A549 (cell line): ENCODE data around the gene CTIF. TPM values are rescaled to one million over a fixed set of nuclear protein-coding genes. Genes with fewer than 3 reads are reported as not detected.

Experiments used
- ATAC-seq, 2 experiments: fragments of 200-7000 bp in 1 of 2; fragments of >200 bp in 1 of 2; cut with Nextera tagmentation in 1 of 2; cut with Tn5 transposase in 1 of 2; 3 replicates each; pipeline versions ENCODE4 v1.8.0 to v1.9.1; 2018 to 2020; ENCODE audit warnings: mild to moderate bottlenecking in 1 of 2, moderate library complexity in 1 of 2
- CTCF ChIA-PET: fragments of 300-600 bp; sonication (Branson Sonifier 250); formaldehyde crosslinking; extraction: SDS; loops from one replicate; lab custom pipeline; 2021; ENCODE audit warnings: antibody characterized with exemption, inconsistent platforms; lab: Yijun Ruan, JAX
- POLR2A ChIA-PET: fragments of 350-600 bp; formaldehyde crosslinking; extraction: SDS; loops from one replicate; lab custom pipeline; 2021; ENCODE audit warnings: antibody characterized with exemption, inconsistent platforms; lab: Yijun Ruan, JAX
- DNase-seq, 2 experiments: peaks; one replicate each; pipeline versions ENCODE4 v3.0.0 to v3.0.0-alpha.2; 2011 to 2016; ENCODE audit warnings: low read depth in 1 of 2, low spot score in 1 of 2
- FAIRE-seq: peaks from 2 replicates; lab custom pipeline; 2011; peaks lifted over from hg19 to GRCh38; lab: Jason Lieb, UNC
- H3K27ac ChIP-seq, 2 experiments: fragments of >200 bp; sonication (Bioruptor Twin); formaldehyde crosslinking; 3 replicates each; pipeline ENCODE4 v1.5.1; 2016 to 2017
- H3K4me1 ChIP-seq: fragments of >200 bp; sonication (Bioruptor Twin); formaldehyde crosslinking; 3 replicates; pipeline ENCODE4 v1.6.1; 2016
- H3K4me2 ChIP-seq: fragments of >200 bp; sonication (Bioruptor Twin); formaldehyde crosslinking; 3 replicates; pipeline ENCODE4 v1.6.1; 2016
- H3K4me3 ChIP-seq: fragments of >200 bp; sonication (Bioruptor Twin); formaldehyde crosslinking; 3 replicates; pipeline ENCODE4 v1.5.1; 2016
- H3K9me3 ChIP-seq: fragments of >200 bp; sonication (Bioruptor Twin); formaldehyde crosslinking; 3 replicates; pipeline ENCODE4 v1.6.1; 2016
- BHLHE40 ChIP-seq: IDR thresholded peaks from 2 replicates; pipeline ENCODE4 v1.6.1; 2012; ENCODE audit warnings: low read depth, low read length, inconsistent platforms
- CEBPB ChIP-seq, 2 experiments: fragments of >200 bp in 1 of 2; sonication (Bioruptor Twin) in 1 of 2; formaldehyde crosslinking in 1 of 2; IDR thresholded peaks; 2 replicates each; pipeline ENCODE4 v1.6.1; 2012 to 2016
- EP300 ChIP-seq, 2 experiments: fragments of >200 bp; sonication (Bioruptor Twin); formaldehyde crosslinking; IDR thresholded peaks; 2 replicates in 1 of 2; 3 replicates in 1 of 2; pipeline ENCODE4 v1.6.1; 2016 to 2017
- ESRRA ChIP-seq: fragments of 150-350 bp; IDR thresholded peaks from 2 replicates; pipeline ENCODE4 v1.6.1; 2014; ENCODE audit warnings: mild to moderate bottlenecking, low read length, borderline replicate concordance
- HDAC2 ChIP-seq: fragments of 200-600 bp; sonication (generic); IDR thresholded peaks from 2 replicates; pipeline ENCODE4 v1.6.1; 2016
- HEYL ChIP-seq: fragments of 250-450 bp; sonication (Bioruptor Pico); IDR thresholded peaks from 2 replicates; pipeline ENCODE4 v1.8.0; 2021; ENCODE audit warnings: mild to moderate bottlenecking, moderate library complexity
- HOXA7 ChIP-seq: fragments of 250-450 bp; sonication (Bioruptor Pico); IDR thresholded peaks from 2 replicates; pipeline ENCODE4 v1.5.0; 2020; ENCODE audit warnings: mild to moderate bottlenecking, moderate library complexity
- MAZ ChIP-seq: fragments of 150-350 bp; IDR thresholded peaks from 2 replicates; pipeline ENCODE4 v1.6.1; 2014; ENCODE audit warnings: antibody characterized with exemption, low read depth, low read length, borderline replicate concordance
- MYC ChIP-seq: IDR thresholded peaks from 2 replicates; pipeline ENCODE4 v1.6.1; 2012; ENCODE audit warnings: mild to moderate bottlenecking, inconsistent platforms, low read length, improper control_type of control experiment, borderline replicate concordance
- NFE2L2 ChIP-seq: fragments of 150-350 bp; conservative IDR thresholded peaks from 2 replicates; pipeline ENCODE4 v1.6.1; 2014; ENCODE audit warnings: low read length
- NPAS2 ChIP-seq: fragments of 250-450 bp; sonication (Bioruptor Pico); IDR thresholded peaks from 2 replicates; pipeline ENCODE4 v1.8.0; 2022; ENCODE audit warnings: mild to moderate bottlenecking, moderate library complexity, borderline replicate concordance
- NR3C1 ChIP-seq: fragments of >200 bp; sonication (Bioruptor Twin); formaldehyde crosslinking; IDR thresholded peaks from 3 replicates; pipeline ENCODE4 v1.6.1; 2017
- POLR2AphosphoS2 ChIP-seq: conservative IDR thresholded peaks from 2 replicates; pipeline ENCODE4 v1.6.1; 2012; ENCODE audit warnings: low read length, improper control_type of control experiment, inconsistent platforms
- RCOR1 ChIP-seq: fragments of 150-350 bp; IDR thresholded peaks from 2 replicates; pipeline ENCODE4 v1.6.1; 2014; ENCODE audit warnings: antibody characterized with exemption, low read length, low read depth
- RNF2 ChIP-seq: fragments of 200-600 bp; sonication (generic); IDR thresholded peaks from 2 replicates; pipeline ENCODE4 v1.6.1; 2016; ENCODE audit warnings: low read depth, mild to moderate bottlenecking, antibody characterized with exemption, moderate library complexity, borderline replicate concordance
- TP53 ChIP-seq: fragments of 250-450 bp; sonication (Bioruptor Pico); IDR thresholded peaks from 2 replicates; pipeline ENCODE4 v1.5.0; 2021; ENCODE audit warnings: mild to moderate bottlenecking, moderate library complexity
- ZSCAN20 ChIP-seq: fragments of 250-450 bp; sonication (Bioruptor Pico); IDR thresholded peaks from 2 replicates; pipeline ENCODE4 v1.8.0; 2022; ENCODE audit warnings: mild to moderate bottlenecking, moderate library complexity
- WGBS: methylation state at CpG from one replicate; pipeline ENCODE4 v1.1.6; 2017; ENCODE audit errors: missing lambda C conversion rate; 5-methylcytosine and 5-hydroxymethylcytosine counted together
- polyA plus RNA-seq, 4 experiments: library from polyadenylated mRNA; depleted of rRNA in 3 of 4; stranded (reverse); fragments of >200 nt; fragmentation: RNase III in 1 of 4; extraction: RNeasy Plus Mini Kit Qiagen cat#74134 plus additional on column Dnase treatment in 1 of 4; gene quantifications; 2 replicates in 3 of 4; 3 replicates in 1 of 4; pipeline ENCODE4 v1.2.3, GENCODE V29; 2011 to 2017
- TF ChIP-seq, protein P1 (sequence below): fragments of >200 bp; sonication (Bioruptor Twin); formaldehyde crosslinking; IDR thresholded peaks from 2 replicates; pipeline ENCODE4 v1.6.1; 2016
- TF ChIP-seq, protein P2 (sequence below): fragments of 250-450 bp; sonication (Bioruptor Pico); IDR thresholded peaks from 2 replicates; pipeline ENCODE4 v1.5.0; 2021; ENCODE audit warnings: mild to moderate bottlenecking, moderate library complexity, borderline replicate concordance
- TF ChIP-seq, protein P3 (sequence below): fragments of >200 bp; sonication (Bioruptor Twin); formaldehyde crosslinking; IDR thresholded peaks from 3 replicates; pipeline ENCODE4 v1.6.1; 2016

Gene CTIF
- polyA plus RNA-seq, 2 of the 4 experiments (the other 2 are of a cell fraction), result 17.0 to 24.7 TPM

DNA sequence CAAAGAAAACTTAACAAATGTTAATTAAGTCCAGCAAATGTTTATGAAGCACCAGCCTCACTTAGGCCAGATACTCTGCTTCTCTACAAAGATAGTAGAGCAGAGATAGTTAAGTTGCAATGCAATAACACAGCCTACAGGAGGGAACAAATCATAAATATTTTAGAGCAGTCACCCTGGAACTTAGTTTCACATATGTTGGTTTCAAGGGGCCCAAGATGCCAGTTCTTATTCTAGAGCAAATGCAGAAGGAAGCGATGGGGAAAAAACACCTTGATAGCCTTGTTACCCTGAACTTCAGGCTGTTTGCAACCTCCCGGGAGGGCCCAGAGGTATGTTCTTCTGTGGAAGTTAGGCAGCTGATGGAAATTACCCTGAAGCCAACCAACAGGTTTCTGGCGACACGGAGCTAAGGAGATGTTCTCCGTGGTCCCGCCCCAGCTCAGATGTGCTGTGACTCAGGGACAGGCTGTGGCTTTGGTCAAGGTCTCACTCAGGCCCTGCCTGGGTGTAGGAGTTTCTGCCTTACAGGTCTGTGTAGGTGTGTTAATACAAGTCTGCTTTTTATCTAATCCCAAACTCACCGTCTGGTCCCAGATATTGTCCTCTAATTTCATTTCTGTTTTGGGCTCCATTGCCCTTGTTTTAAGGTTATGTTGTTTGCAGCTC lies 3.8 kb downstream of the CTIF start:
- DNase-seq, result no peak
- POLR2A ChIA-PET, result interaction anchor here (0.5 kb wide), 1 partner anchor 55 kb away, joined by 4 read pairs; no protein-coding TSS in a partner anchor

DNA sequence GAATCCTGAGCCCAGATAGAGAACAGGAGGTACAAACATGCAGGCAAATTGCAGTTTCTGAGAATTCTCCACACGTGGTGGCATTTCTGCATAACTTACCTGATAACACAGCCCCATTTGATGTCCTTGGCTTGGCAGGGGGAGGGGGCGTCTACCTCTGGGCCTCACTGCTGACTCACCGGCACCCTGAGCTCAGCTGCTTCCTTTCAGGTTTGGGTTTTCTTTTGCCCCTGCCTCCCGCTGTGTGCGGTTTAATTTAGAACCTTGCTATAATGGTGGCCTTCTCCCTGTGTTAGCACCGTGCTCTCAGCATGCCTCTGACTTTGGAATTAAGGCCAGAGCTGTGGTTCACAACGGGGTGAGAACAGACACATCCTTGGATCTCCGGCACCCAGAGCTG lies 4.4 kb downstream of the CTIF start:
- H3K4me2 ChIP-seq, result peak overlapping the region; percentile 81
- FAIRE-seq (no peak), DNase-seq (no peak), ATAC-seq (no peak)
- ChIA-PET CTCF (interaction anchor here (1.3 kb wide), 1 partner anchor 31 kb away, joined by 4 read pairs; no protein-coding TSS in a partner anchor), POLR2A (interaction anchor here (0.5 kb wide), 1 partner anchor 56 kb away, joined by 4 read pairs; no protein-coding TSS in a partner anchor)
- no peaks in the 10 kb centered on the region for H3K9me3 ChIP-seq
- H3K27ac ChIP-seq, result peak overlapping the region; percentile 23 to 56; a peak in 3 of 6 replicates
- H3K4me3 ChIP-seq, result no peak overlapping the region
- 78% methylated on average over 6 of the region's 8 CpGs for WGBS
- H3K4me1 ChIP-seq, result peaks cover 62% of the 10 kb centered on the region
- TF ChIP-seq HEYL (CRISPR knock-in tag) (no peak), MYC (no peak), BHLHE40 (no peak), NPAS2 (CRISPR knock-in tag) (no peak), EP300 (IDR thresholded peaks at IDR 0.05) (no peak), HDAC2 (no peak), ZSCAN20 (CRISPR knock-in tag) (no peak), ESRRA (no peak)
- TF ChIP-seq, protein P1, sequence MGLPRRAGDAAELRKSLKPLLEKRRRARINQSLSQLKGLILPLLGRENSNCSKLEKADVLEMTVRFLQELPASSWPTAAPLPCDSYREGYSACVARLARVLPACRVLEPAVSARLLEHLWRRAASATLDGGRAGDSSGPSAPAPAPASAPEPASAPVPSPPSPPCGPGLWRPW, result no peak

More for the DNA sequence above, 3.8 kb downstream of the CTIF start:
- peaks cover 60% of the 10 kb centered on the region for H3K4me1 ChIP-seq
- no peak for FAIRE-seq
- no peak for ATAC-seq
- H3K4me2 ChIP-seq, result peak overlapping the region; percentile 81
- no peaks in the 10 kb centered on the region for H3K9me3 ChIP-seq
- 81% methylated on average over 7 of the region's 7 CpGs for WGBS
- no peak overlapping the region for H3K4me3 ChIP-seq
- TF ChIP-seq TP53 (CRISPR knock-in tag), result no peak
- TF ChIP-seq, protein P2, sequence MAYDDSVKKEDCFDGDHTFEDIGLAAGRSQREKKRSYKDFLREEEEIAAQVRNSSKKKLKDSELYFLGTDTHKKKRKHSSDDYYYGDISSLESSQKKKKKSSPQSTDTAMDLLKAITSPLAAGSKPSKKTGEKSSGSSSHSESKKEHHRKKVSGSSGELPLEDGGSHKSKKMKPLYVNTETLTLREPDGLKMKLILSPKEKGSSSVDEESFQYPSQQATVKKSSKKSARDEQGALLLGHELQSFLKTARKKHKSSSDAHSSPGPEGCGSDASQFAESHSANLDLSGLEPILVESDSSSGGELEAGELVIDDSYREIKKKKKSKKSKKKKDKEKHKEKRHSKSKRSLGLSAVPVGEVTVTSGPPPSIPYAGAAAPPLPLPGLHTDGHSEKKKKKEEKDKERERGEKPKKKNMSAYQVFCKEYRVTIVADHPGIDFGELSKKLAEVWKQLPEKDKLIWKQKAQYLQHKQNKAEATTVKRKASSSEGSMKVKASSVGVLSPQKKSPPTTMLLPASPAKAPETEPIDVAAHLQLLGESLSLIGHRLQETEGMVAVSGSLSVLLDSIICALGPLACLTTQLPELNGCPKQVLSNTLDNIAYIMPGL (CRISPR knock-in tag), result no peak
- TF ChIP-seq NPAS2 (CRISPR knock-in tag), result no peak
- no peak for TF ChIP-seq NR3C1
- no peak for TF ChIP-seq ESRRA
- no peak for TF ChIP-seq RNF2
- TF ChIP-seq, protein P3, sequence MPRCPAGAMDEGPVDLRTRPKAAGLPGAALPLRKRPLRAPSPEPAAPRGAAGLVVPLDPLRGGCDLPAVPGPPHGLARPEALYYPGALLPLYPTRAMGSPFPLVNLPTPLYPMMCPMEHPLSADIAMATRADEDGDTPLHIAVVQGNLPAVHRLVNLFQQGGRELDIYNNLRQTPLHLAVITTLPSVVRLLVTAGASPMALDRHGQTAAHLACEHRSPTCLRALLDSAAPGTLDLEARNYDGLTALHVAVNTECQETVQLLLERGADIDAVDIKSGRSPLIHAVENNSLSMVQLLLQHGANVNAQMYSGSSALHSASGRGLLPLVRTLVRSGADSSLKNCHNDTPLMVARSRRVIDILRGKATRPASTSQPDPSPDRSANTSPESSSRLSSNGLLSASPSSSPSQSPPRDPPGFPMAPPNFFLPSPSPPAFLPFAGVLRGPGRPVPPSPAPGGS, result no peak
- TF ChIP-seq HOXA7 (CRISPR knock-in tag), result no peak
- no peak for TF ChIP-seq ZSCAN20 (CRISPR knock-in tag)
- TF ChIP-seq CEBPB (IDR thresholded peaks at IDR 0.05), result no peak
- no peak for TF ChIP-seq MYC
- TF ChIP-seq RCOR1, result no peak
- TF ChIP-seq NFE2L2, result no peak
- TF ChIP-seq MAZ, result no peak
- no peak for TF ChIP-seq POLR2AphosphoS2
- CTCF ChIA-PET, result interaction anchor here (1.3 to 1.7 kb wide), 2 partner anchors 31 to 67 kb away, joined by 4 to 6 read pairs; no protein-coding TSS in a partner anchor
- H3K27ac ChIP-seq, result peak overlapping the region; percentile 23 to 56; a peak in 3 of 6 replicates
